NB4 (cell line): ENCODE data around the gene KIAA1958.

Source experiments
- DNase-seq: peaks from one replicate; pipeline ENCODE4 v3.0.0; 2010; ENCODE audit warnings: low read depth
- H3K4me3 ChIP-seq: one replicate; pipeline ENCODE4 v1.5.1; 2011; ENCODE audit warnings: mild to moderate bottlenecking, low read depth, low read length, moderate library complexity
- MYC ChIP-seq: IDR thresholded peaks from 2 replicates; pipeline ENCODE4 v1.6.1; 2011; ENCODE audit warnings: low read depth, low read length
- POLR2A ChIP-seq: IDR thresholded peaks from 2 replicates; pipeline ENCODE4 v1.6.1; 2011; ENCODE audit warnings: mild to moderate bottlenecking; ENCODE audit not compliant: insufficient read length; ENCODE audit errors: extremely low read depth
- TF ChIP-seq, protein P1 (sequence below): IDR thresholded peaks from one replicate; pipeline ENCODE4 v1.5.1; 2012; ENCODE audit warnings: low read depth, low read length
- TF ChIP-seq, protein P2 (sequence below): IDR thresholded peaks from 2 replicates; pipeline ENCODE4 v1.6.1; 2011; ENCODE audit warnings: low read depth, low read length

KIAA1958 gene, protein sequence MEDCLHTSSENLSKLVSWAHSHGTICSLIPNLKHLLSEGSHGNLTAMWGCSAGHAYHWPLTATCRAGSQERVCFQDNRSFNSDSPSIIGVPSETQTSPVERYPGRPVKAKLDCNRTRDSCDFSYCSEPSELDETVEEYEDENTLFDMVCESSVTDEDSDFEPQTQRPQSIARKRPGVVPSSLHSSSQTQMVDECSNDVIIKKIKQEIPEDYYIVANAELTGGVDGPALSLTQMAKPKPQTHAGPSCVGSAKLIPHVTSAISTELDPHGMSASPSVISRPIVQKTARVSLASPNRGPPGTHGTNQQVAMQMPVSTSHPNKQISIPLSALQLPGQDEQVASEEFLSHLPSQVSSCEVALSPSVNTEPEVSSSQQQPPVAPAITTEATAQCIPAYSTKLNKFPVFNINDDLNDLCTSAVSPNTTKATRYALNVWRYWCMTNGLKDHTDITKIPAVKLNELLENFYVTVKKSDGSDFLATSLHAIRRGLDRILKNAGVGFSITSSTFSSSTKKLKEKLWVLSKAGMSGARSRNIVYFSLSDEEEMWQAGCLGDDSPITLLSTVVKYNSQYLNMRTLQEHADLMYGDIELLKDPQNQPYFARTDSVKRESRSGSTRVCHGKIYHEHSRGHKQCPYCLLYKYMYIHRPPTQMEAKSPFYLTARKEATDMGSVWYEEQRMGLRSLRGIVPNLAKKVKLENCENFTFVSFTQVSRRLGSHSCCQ

DNA sequence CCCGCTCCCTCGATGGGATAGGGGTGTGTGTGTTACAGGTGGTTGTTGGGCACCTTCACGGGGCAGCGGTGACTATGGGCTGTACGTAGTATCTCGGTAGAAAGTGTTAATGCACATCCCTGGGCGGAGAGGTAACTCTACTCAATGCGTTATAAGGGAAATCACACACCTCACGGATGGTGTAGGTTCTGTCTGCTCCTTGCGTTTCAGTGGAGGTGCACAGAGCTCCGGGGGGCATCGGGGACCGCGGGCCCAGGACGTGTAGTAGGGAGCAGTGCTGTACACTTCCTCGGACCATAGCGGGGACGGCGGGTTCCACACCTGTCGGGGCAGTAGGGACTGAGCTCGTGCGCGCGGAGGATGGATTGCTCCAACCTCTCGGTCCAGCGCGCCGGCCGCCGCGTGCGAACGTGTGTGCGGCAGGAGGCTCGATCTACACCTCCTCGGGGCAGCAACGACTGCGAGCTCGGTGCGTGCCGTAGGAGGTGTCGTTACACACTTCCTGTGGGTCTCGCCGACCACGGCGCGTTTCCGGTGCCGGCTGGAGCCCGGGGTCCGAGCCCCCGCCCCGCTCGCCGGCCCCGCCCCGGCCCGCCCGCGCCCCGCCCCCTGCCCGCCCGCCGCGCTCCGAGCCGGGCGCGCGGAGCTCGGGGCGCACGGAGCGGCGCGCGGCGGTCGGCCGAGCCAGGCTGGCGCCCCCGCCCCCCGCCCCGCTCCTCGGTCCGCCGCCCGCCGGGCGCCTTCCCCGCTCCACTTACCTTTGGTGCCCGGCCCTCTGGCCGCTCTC lies at the start of gene KIAA1958:
TSS of gene KIAA1958 (plus strand) at position 607 of the 787 bp plus-strand sequence. CDS start 87,254 bp downstream, outside the sequence.
- H3K4me3 ChIP-seq = peak within 1 kb of the TSS; percentile 89
- peak; percentile 74; the same call in 1 of the 2 replicates for TF ChIP-seq MYC
- TF ChIP-seq, protein P1, sequence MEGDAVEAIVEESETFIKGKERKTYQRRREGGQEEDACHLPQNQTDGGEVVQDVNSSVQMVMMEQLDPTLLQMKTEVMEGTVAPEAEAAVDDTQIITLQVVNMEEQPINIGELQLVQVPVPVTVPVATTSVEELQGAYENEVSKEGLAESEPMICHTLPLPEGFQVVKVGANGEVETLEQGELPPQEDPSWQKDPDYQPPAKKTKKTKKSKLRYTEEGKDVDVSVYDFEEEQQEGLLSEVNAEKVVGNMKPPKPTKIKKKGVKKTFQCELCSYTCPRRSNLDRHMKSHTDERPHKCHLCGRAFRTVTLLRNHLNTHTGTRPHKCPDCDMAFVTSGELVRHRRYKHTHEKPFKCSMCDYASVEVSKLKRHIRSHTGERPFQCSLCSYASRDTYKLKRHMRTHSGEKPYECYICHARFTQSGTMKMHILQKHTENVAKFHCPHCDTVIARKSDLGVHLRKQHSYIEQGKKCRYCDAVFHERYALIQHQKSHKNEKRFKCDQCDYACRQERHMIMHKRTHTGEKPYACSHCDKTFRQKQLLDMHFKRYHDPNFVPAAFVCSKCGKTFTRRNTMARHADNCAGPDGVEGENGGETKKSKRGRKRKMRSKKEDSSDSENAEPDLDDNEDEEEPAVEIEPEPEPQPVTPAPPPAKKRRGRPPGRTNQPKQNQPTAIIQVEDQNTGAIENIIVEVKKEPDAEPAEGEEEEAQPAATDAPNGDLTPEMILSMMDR = no peak
- TF ChIP-seq, protein P2, sequence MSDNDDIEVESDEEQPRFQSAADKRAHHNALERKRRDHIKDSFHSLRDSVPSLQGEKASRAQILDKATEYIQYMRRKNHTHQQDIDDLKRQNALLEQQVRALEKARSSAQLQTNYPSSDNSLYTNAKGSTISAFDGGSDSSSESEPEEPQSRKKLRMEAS = peak; percentile 88
- peak; percentile 95 for TF ChIP-seq POLR2A
- DNase-seq = peak; percentile 91

DNA sequence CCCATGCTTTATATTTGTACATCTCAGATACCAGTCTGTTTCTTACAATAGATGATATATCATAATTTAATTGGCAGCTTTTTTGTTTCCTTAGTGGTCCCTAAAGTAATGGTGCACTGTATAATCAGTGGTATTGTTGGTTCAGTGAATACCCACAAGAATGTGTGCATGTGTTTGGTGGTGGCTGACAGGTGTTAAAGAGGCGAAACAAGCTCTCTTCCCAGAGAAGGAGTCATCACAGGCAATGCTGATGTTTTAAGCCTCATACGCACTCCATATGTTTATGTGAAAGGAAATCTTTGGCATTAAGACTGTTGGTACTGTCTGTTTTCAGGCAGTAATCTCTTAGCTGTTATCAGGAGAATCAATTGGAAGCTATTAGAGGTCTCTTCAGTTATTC lies 49.2 kb upstream of the KIAA1958 start:
- no peak for TF ChIP-seq MYC
- TF ChIP-seq, protein P2 = no peak
- no peak for TF ChIP-seq POLR2A
- TF ChIP-seq, protein P1 = no peak
- DNase-seq = no peak
- no peak overlapping the region for H3K4me3 ChIP-seq

DNA sequence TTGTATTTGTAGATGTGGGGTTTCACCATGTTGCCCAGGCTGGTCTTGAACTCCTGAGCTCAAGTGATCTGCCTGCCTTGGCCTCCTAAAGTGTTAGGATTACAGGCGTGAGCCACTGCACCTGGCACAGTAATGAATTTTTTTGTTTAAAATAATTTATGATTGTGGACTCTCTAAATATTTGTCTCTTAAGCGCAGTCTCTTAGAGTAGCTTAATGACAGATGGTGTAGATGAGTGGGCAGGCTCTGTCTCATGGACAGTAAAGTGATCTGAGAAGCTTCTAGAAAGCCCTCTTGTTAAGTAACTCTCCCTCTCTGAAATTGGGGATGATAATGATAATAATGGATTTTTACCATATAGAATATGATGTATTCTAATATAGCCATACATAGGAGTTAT lies 47.5 kb upstream of the KIAA1958 start:
- TF ChIP-seq POLR2A (no peak), MYC (no peak)
- no peak overlapping the region for H3K4me3 ChIP-seq
- DNase-seq = no peak

DNA sequence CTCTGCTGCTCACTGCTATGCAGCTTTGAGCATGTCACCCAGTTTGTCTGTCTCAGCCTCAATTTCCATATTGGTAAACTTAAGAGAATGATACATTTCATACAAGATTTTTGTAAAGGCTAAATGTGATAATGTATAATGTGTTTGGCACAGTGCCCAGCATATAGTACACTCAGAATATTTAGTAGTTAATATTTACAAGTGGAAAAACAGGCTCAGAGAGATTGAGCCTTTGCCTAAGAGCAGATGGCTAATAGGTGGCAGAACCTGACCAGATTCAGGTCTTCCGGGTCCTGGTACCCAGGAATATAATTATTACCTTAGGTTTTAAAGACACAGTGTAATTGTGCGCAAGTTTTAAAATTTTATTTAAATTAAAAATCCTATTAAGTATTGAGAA lies 46.8 kb upstream of the KIAA1958 start:
- no peak overlapping the region for H3K4me3 ChIP-seq
- no peak for DNase-seq
- TF ChIP-seq MYC = no peak
- TF ChIP-seq, protein P2 = no peak
- no peak for TF ChIP-seq POLR2A
- TF ChIP-seq, protein P1 = no peak

DNA sequence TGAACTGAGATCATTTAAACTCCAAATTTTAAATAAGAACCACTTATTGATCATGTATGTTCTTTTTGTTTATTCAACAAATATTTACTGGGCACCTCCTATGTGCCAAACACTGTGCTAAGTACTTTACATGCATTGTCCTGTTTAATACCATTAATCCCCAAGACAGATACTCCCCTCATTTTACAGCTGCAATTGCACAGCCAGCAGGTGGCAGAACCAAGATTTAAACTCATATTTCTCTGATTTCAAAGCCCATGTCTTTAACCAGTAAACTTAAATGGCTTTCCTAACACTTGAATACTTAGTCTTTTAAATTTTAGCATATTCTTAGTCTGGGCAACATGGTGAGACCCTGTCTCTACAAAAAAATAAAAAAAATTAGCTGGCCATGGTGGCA lies 43.4 kb upstream of the KIAA1958 start:
- peak; percentile 33 for DNase-seq
- no peak overlapping the region for H3K4me3 ChIP-seq
- TF ChIP-seq, protein P1 = peak; percentile 43
- no peak for TF ChIP-seq POLR2A

DNA sequence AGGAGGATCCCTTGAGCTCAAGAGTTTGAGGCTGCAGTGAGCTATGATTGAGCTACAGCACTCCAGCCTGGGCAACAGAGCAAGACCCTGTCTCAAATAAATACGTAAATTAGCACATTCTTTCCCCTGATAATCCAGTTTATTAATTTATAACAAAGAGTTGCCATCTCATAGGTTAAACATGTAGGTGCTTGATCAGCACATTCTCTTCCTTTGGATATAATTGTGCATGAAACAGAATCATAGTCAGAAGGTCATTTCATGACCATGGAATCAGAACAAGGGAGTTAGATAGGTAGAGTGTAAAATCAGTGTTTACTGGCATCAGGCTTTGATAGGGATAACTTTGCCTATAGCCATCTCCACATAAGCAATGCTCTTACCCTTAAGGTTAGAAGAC lies 43.0 kb upstream of the KIAA1958 start:
- TF ChIP-seq POLR2A = no peak
- TF ChIP-seq, protein P1 = no peak
- TF ChIP-seq MYC = no peak
- TF ChIP-seq, protein P2 = no peak
- no peak for DNase-seq
- no peak overlapping the region for H3K4me3 ChIP-seq
